Measurements from ENCODE around the gene USP36. TPM values are rescaled to one million over a fixed set of nuclear protein-coding genes. Genes with fewer than 3 reads are reported as not detected.
A peak's percentile ranks its signal among the peaks of the same experiment; 100 is the strongest.

The USP36 gene
- total and polyA plus RNA-seq, 9 of the 15 experiments (the other 6 are each of a cell fraction or from before 2014, with no cell fraction given) = 6.4 to 72.8 (median 22.5) TPM

DNA sequence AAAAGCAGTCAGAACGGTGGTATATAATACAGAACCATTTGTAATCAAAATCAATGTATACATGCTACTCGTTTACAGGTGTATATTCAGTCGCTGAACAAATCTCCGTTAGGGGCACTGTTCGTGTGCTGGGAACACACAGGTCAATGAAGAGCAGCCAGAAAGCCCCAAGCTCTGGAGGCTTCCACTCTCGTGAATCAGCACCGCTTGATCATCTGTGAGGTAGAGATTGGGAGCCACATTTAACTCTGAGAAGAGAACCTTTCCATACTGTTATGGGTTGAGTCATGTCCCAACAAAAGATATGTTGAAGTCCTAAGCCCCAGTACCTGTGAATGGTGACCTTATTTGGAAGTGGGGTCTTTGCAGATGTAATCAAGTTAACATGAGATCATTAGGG, 53.2 kb downstream of the USP36 start (continued):
- TF ChIP-seq, protein P1, sequence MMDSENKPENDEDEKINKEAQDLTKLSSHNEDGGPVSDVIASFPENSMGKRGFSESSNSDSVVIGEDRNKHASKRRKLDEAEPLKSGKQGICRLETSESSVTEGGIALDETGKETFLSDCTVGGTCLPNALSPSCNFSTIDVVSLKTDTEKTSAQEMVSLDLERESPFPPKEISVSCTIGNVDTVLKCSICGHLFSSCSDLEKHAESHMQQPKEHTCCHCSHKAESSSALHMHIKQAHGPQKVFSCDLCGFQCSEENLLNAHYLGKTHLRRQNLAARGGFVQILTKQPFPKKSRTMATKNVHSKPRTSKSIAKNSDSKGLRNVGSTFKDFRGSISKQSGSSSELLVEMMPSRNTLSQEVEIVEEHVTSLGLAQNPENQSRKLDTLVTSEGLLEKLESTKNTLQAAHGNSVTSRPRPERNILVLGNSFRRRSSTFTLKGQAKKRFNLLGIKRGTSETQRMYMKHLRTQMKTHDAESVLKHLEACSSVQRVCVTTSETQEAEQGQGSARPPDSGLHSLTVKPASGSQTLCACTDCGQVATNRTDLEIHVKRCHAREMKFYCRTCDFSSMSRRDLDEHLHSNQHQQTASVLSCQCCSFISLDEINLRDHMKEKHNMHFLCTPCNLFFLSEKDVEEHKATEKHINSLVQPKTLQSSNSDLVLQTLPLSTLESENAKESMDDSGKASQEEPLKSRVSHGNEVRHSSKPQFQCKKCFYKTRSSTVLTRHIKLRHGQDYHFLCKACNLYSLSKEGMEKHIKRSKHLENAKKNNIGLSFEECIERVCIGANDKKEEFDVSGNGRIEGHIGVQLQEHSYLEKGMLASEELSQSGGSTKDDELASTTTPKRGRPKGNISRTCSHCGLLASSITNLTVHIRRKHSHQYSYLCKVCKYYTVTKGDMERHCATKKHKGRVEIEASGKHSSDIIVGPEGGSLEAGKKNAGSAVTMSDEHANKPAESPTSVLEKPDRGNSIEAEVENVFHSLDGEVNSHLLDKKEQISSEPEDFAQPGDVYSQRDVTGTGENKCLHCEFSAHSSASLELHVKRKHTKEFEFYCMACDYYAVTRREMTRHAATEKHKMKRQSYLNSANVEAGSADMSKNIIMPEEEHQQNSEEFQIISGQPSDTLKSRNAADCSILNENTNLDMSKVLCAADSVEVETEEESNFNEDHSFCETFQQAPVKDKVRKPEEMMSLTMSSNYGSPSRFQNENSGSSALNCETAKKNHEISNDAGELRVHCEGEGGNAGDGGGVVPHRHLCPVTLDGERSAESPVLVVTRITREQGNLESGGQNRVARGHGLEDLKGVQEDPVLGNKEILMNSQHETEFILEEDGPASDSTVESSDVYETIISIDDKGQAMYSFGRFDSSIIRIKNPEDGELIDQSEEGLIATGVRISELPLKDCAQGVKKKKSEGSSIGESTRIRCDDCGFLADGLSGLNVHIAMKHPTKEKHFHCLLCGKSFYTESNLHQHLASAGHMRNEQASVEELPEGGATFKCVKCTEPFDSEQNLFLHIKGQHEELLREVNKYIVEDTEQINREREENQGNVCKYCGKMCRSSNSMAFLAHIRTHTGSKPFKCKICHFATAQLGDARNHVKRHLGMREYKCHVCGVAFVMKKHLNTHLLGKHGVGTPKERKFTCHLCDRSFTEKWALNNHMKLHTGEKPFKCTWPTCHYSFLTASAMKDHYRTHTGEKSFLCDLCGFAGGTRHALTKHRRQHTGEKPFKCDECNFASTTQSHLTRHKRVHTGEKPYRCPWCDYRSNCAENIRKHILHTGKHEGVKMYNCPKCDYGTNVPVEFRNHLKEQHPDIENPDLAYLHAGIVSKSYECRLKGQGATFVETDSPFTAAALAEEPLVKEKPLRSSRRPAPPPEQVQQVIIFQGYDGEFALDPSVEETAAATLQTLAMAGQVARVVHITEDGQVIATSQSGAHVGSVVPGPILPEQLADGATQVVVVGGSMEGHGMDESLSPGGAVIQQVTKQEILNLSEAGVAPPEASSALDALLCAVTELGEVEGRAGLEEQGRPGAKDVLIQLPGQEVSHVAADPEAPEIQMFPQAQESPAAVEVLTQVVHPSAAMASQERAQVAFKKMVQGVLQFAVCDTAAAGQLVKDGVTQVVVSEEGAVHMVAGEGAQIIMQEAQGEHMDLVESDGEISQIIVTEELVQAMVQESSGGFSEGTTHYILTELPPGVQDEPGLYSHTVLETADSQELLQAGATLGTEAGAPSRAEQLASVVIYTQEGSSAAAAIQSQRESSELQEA (IDR thresholded peaks at IDR 0.05; ENCODE audit: low read depth) = no peak
- TF ChIP-seq SRF (CRISPR knock-in tag; IDR thresholded peaks at IDR 0.05) (peak in 1 of 2 experiments; percentile 85; a peak in 2 of 4 replicates), JUNB (CRISPR knock-in tag; conservative IDR thresholded peaks at IDR 0.05) (no peak), TAF7 (tag; IDR thresholded peaks at IDR 0.05) (no peak), KAT2B (IDR thresholded peaks at IDR 0.05; ENCODE audit: low read depth, low read length) (no peak), ZBTB7A (IDR thresholded peaks at IDR 0.05; ENCODE audit: borderline replicate concordance, control insufficient read depth, low read depth, low read length) (no peak)
- TF ChIP-seq, protein P2, sequence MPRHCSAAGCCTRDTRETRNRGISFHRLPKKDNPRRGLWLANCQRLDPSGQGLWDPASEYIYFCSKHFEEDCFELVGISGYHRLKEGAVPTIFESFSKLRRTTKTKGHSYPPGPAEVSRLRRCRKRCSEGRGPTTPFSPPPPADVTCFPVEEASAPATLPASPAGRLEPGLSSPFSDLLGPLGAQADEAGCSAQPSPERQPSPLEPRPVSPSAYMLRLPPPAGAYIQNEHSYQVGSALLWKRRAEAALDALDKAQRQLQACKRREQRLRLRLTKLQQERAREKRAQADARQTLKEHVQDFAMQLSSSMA (CRISPR knock-in tag; IDR thresholded peaks at IDR 0.05) = no peak
- TF ChIP-seq, protein P3, sequence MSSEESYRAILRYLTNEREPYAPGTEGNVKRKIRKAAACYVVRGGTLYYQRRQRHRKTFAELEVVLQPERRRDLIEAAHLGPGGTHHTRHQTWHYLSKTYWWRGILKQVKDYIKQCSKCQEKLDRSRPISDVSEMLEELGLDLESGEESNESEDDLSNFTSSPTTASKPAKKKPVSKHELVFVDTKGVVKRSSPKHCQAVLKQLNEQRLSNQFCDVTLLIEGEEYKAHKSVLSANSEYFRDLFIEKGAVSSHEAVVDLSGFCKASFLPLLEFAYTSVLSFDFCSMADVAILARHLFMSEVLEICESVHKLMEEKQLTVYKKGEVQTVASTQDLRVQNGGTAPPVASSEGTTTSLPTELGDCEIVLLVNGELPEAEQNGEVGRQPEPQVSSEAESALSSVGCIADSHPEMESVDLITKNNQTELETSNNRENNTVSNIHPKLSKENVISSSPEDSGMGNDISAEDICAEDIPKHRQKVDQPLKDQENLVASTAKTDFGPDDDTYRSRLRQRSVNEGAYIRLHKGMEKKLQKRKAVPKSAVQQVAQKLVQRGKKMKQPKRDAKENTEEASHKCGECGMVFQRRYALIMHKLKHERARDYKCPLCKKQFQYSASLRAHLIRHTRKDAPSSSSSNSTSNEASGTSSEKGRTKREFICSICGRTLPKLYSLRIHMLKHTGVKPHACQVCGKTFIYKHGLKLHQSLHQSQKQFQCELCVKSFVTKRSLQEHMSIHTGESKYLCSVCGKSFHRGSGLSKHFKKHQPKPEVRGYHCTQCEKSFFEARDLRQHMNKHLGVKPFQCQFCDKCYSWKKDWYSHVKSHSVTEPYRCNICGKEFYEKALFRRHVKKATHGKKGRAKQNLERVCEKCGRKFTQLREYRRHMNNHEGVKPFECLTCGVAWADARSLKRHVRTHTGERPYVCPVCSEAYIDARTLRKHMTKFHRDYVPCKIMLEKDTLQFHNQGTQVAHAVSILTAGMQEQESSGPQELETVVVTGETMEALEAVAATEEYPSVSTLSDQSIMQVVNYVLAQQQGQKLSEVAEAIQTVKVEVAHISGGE (CRISPR knock-in tag; IDR thresholded peaks at IDR 0.05) = no peak
- TF ChIP-seq, protein P4, sequence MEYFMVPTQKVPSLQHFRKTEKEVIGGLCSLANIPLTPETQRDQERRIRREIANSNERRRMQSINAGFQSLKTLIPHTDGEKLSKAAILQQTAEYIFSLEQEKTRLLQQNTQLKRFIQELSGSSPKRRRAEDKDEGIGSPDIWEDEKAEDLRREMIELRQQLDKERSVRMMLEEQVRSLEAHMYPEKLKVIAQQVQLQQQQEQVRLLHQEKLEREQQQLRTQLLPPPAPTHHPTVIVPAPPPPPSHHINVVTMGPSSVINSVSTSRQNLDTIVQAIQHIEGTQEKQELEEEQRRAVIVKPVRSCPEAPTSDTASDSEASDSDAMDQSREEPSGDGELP (CRISPR knock-in tag; IDR thresholded peaks at IDR 0.05; ENCODE audit: borderline replicate concordance) = peak; percentile 55
- TF ChIP-seq, protein P5, sequence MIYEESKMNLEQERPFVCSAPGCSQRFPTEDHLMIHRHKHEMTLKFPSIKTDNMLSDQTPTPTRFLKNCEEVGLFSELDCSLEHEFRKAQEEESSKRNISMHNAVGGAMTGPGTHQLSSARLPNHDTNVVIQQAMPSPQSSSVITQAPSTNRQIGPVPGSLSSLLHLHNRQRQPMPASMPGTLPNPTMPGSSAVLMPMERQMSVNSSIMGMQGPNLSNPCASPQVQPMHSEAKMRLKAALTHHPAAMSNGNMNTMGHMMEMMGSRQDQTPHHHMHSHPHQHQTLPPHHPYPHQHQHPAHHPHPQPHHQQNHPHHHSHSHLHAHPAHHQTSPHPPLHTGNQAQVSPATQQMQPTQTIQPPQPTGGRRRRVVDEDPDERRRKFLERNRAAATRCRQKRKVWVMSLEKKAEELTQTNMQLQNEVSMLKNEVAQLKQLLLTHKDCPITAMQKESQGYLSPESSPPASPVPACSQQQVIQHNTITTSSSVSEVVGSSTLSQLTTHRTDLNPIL (CRISPR knock-in tag; IDR thresholded peaks at IDR 0.05) = no peak
- TF ChIP-seq, protein P6, sequence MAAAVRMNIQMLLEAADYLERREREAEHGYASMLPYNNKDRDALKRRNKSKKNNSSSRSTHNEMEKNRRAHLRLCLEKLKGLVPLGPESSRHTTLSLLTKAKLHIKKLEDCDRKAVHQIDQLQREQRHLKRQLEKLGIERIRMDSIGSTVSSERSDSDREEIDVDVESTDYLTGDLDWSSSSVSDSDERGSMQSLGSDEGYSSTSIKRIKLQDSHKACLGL (CRISPR knock-in tag; IDR thresholded peaks at IDR 0.05; ENCODE audit: borderline replicate concordance, poor library complexity, severe bottlenecking) = no peak

All from K562 (cell line).